GM21528 (cell line): ENCODE data around the gene POLN.

Experiments used
- ATAC-seq: cut with Tn5 transposase; IDR thresholded peaks from one replicate; pipeline ENCODE4 v1.9.1; 2021; ENCODE audit warnings: mild to moderate bottlenecking, moderate library complexity; ENCODE audit not compliant: unreplicated experiment, low FRiP score

Gene POLN

GRCh38 chr4:2064276-2064991 lies 177.5 kb downstream of the POLN start:
- no peak for ATAC-seq

GRCh38 chr4:2063557-2064275 lies 178.2 kb downstream of the POLN start:
- no peak for ATAC-seq

- ATAC-seq, result no peak
These were observed 179.0 kb downstream of the POLN start for GRCh38 chr4:2062808-2063524.

- ATAC-seq, result no peak
These were observed 179.6 kb downstream of the POLN start for GRCh38 chr4:2062168-2062807.

GRCh38 chr4:2061186-2062131 lies 180.5 kb downstream of the POLN start:
- no peak for ATAC-seq

GRCh38 chr4:2060611-2061185 lies 181.2 kb downstream of the POLN start:
- ATAC-seq, result no peak

GRCh38 chr4:2059726-2060602 lies 182.0 kb downstream of the POLN start:
- ATAC-seq, result no peak

- no peak for ATAC-seq
These were observed 182.7 kb downstream of the POLN start, which contains the start of gene NAT8L for GRCh38 chr4:2059046-2059725. TSS of gene NAT8L (plus strand) at chr4:2059327. CDS start at chr4:2059512, 185 bp downstream.

GRCh38 chr4:2058264-2059045 lies 183.5 kb downstream of the POLN start:
- no peak for ATAC-seq

- no peak for ATAC-seq
These were observed 184.4 kb downstream of the POLN start for GRCh38 chr4:2057382-2058065.

GRCh38 chr4:2054217-2054616 lies 187.7 kb downstream of the POLN start:
- ATAC-seq, result no peak

GRCh38 chr4:2051086-2051485 lies 190.8 kb downstream of the POLN start:
- ATAC-seq, result no peak

- ATAC-seq, result no peak
These were observed 192.1 kb downstream of the POLN start for GRCh38 chr4:2049811-2050210.

- ATAC-seq, result no peak
These were observed 192.5 kb downstream of the POLN start for GRCh38 chr4:2049381-2049780.

- ATAC-seq, result no peak
These were observed 193.1 kb downstream of the POLN start for GRCh38 chr4:2048831-2049230.

- no peak for ATAC-seq
These were observed 193.9 kb downstream of the POLN start for GRCh38 chr4:2047781-2048581.
